Upper lobe of left lung (tissue), 4 donors: ENCODE data around the gene NPIPA7.
"Not testable (repeated sequence)": the region's sequence is repeated elsewhere in the genome, so short reads cannot be mapped to it uniquely, and the experiment has no call there.

Experiments
- CTCF ChIP-seq, 6 experiments: fragments of 450-650 bp in 4 of 6; fragments of 200-600 bp in 2 of 6; sonication (generic) in 2 of 6; IDR thresholded peaks; one replicate each; pipeline ENCODE4 v1.5.1; 2016 to 2019; ENCODE audit warnings: antibody characterized with exemption in 6 of 6
- EP300 ChIP-seq, 4 donors: sonication (generic); formaldehyde crosslinking; IDR thresholded peaks; one replicate each; pipeline ENCODE4 v1.5.1; 2017; ENCODE audit warnings: antibody characterized with exemption in 4 of 4, control low read depth in 2 of 4
- POLR2A ChIP-seq, 4 donors: fragments of 450-650 bp; IDR thresholded peaks; one replicate each; pipeline ENCODE4 v1.5.1; 2016 to 2017; ENCODE audit warnings: antibody characterized with exemption in 4 of 4, mild to moderate bottlenecking in 2 of 4

DNA sequence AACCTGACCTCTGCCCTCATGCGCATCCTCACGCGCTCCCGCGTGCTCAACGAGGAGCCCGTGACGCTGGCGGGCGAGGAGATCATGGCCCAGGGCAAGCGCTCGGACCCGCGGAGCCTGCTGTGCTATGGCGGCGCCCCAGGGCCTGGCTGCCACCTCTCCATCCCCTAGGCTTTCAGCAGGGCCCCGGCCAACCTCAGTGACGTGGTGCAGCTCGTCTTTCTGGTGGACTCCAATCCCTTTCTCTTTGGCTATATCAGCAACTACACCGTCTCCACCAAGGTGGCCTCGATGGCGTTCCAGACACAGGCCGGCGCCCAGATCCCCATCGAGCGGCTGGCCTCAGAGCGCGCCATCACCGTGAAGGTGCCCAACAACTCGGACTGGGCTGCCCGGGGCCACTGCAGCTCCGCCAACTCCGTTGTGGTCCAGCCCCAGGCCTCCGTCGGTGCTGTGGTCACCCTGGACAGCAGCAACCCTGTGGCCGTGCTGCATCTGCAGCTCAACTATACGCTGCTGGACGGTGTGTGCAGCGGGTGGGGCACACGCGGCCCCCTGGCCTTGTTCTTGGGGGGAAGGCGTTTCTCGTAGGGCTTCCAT lies 7.7 kb upstream of the NPIPA7 start:
- not testable (repeated sequence) for TF ChIP-seq CTCF, POLR2A, EP300 (IDR thresholded peaks at IDR 0.05)
